Stimulated activated CD8-positive, alpha-beta memory T cell treated with anti-CD3 and anti-CD28 coated beads, Interleukin-4, amount 100 ng/mL, for 24 hours (primary cell): ENCODE results near the gene NFKBIB.
"Not testable (repeated sequence)": the region's sequence is repeated elsewhere in the genome, so short reads cannot be mapped to it uniquely, and the experiment has no call there.

Experiments
- DNase-seq: peaks from one replicate; pipeline ENCODE4 v3.0.0-alpha.2; 2020; ENCODE audit warnings: low read depth

The NFKBIB gene

DNA sequence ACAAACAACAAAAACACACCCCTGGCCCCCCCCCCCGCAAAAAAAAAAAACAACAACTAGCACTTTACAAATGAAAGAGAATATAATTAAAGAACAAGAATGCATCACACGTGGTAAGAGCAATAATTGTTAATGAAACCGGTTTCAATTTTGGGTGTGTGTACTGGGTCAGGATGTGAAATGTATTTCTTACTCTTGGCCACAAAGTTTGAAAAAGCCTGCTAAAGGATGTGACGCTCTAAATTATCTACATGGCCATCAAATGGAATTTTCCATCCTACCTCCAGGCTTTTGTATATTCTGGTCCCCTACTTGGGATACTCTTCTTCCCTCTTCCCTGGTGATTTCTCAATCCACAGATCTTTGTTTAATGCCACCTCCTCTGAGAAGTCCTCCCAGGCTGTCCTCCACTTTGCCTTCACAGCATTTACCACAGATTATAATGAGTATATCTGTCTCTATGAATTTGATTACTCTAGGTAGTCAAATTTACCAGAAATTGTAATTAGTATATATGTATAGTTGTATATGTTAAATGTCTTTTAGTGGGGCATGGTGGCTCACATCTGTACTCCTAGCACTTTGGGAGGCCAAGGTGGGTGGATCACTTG lies 28.7 kb downstream of the NFKBIB start:
- no peak for DNase-seq

- peak; percentile 80 for DNase-seq
These were observed 30.4 kb downstream of the NFKBIB start, which contains the start of gene SARS2 for GRCh38 chr19:38929929-38930775. Gene SARS2, minus strand, starts transcription at chr19:38930763. Its CDS starts 27 bp downstream, at chr19:38930736.

- DNase-seq, result peak; percentile 94
These were observed 31.2 kb downstream of the NFKBIB start, which contains the start of gene MRPS12 for GRCh38 chr19:38930776-38931520. Gene MRPS12, plus strand, starts transcription at chr19:38930944. Its CDS starts 351 bp downstream, at chr19:38931295.

GRCh38 chr19:38931521-38931793 lies 31.7 kb downstream of the NFKBIB start:
- DNase-seq, result no peak

DNA sequence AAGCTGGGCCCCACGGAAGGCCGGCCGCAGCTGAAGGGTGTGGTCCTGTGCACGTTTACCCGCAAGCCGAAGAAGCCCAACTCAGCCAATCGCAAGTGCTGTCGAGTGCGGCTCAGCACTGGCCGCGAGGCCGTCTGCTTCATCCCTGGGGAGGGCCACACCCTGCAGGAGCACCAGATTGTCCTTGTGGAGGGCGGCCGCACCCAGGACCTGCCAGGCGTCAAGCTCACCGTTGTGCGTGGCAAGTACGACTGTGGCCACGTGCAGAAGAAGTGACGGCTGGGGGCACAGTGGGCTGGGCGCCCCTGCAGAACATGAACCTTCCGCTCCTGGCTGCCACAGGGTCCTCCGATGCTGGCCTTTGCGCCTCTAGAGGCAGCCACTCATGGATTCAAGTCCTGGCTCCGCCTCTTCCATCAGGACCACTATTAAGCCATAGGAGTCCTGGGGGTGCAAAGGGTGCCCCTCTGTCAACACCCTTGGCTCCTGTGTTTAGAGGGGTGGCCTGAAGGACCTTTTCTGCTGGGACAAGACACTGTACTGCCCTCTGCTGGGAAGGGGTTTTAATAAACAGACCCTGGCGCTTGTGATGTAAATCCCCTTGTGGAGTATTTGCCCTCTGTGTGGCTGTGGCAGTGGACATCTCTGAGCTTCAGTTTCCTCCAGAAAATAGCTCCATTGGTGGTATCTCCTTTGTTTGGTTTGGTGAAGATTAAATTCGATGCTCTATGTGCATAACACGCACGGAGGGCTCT lies 32.8 kb downstream of the NFKBIB start:
- DNase-seq, result no peak

GRCh38 chr19:38933544-38933943 lies 33.8 kb downstream of the NFKBIB start:
- DNase-seq, result no peak

DNA sequence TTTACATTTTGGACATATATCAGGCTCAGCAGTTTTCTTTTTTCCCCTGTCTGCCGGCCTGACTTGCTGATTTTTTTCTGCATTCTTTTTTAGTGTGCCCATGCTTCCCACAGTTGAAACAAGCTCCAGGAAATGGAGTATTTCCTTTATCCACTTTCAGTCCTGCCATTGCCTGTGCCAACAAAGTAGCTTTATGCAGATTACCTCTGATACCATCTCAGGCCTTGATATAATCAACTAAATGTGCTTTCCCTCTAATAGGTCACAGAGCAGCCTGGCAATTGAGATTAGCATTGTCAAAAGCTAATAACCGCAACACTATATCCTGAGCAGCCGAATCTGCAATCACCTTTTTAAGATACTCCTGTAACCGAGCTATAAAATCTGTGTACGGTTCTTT lies 40.2 kb downstream of the NFKBIB start:
- DNase-seq, result no peak

DNA sequence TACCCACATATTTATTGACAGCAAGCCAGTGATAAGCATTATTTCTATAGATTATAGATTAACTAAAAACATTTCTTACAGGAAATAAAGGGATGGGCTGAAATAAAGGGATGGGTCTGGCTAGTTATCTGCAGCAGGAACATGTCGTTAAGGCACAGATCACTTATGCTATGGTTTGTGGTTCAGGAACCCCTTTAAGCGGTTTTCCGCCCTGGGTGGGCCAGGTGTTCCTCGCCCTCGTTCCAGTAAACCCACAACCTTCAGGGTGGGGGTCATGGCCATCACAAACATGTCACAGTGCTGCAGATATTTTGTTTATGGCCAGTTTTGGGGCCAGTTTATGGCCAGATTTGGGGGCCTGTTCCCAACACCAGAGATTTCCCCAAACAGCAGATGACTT lies 41.7 kb downstream of the NFKBIB start:
- DNase-seq, result not testable (repeated sequence)

- no peak for DNase-seq
These were observed 42.2 kb downstream of the NFKBIB start for GRCh38 chr19:38941979-38942378.

GRCh38 chr19:38942471-38943181 lies 42.9 kb downstream of the NFKBIB start:
- DNase-seq, result no peak

- no peak for DNase-seq
These were observed 45.3 kb downstream of the NFKBIB start for GRCh38 chr19:38944981-38945506.

GRCh38 chr19:38945562-38946228 lies 45.9 kb downstream of the NFKBIB start:
- no peak for DNase-seq

DNA sequence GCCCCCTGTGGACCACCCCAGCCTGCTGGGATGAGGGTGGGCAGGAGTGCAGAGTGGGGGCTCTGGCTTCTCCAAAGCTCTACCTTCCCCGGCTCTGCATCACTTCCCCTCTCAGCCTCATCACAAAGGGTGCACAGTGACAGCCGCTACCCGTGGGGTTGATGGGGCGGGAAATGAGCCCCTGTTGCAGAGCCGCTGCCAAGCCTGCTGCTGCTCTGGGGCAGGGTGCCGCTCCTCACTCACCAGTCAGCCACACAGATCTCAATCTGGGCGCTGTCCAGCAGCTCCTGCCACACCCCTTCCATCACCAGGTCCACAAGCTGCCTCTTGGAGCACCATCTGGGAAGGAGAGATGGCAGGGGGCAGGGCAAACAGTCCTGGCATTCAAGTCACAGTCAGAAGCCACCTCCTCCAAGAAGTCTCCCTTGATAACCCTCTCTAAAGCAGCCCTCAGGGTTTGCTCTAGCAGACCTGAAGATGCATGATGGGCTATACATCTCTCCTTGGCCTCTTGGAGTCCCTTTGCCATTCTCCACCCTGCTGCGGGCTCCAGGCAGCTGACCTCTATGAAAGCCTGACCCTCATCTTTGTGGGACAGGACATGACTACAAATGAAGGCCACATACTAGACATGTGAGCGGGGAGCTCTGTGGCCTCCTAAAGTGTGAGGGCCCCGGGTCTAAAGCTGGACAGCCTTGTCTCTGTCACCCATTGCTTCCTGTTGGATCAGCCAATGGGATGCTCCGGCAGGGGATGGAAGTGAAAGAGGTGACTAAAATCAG lies 46.7 kb downstream of the NFKBIB start:
- no peak for DNase-seq

DNA sequence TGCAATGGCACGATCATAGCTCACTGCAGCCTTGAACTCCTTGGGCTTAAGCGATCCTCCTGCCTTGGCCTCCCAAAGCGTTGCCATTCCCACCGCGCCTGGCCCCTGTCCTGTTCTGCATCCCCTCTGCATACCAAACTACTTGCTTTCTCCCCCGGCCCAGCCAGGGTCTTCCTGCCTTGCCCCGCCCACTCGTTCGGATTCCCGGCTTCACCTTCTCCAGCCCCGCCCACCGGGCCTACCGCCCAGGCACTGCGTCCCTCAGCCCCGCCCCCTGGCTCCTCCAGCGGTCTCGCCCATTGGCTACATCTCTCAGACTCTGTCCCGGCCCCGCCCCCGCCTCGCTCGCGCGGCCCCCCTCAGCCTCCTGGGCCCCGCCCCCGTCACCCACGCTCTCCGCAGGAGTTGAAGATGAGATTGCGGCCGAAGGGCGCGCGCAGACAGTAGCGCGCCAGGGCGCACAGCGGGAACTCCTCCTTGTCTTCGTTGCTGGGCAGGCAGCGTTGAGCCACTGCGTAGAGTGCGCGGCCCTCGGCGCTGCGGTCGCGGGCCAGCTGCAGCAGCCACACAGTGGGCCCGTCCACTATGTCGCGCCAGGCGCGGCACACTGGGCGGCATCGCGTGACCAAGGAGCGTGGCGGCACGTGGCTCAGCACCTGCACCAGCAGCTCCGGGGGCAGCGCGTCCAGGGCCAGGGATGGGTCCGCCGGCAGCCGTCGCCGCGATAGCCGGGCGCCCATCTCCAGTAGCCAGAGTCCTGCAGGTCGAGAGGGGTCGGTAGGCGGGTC lies 50.0 kb downstream of the NFKBIB start:
- peak; percentile 79 for DNase-seq

DNA sequence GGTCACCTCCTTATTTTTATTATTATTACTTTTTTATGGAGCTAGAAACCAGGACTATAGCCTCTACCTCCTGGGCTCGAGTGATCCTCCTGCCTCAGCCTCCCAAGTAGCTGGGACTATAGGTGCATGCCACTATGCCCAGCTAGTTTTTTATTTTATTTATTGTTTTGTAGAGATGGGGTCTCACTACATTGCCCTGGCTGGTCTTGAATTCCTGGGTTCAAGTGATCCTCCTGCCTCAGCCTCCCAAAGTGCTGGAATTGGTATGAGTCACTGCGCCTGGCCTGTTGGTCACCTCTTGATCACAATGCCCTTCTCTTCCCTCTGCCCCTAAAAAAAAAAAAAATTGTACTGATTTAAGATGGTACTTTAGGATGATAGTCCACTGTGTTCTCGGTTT lies 51.4 kb downstream of the NFKBIB start:
- DNase-seq, result no peak

DNA sequence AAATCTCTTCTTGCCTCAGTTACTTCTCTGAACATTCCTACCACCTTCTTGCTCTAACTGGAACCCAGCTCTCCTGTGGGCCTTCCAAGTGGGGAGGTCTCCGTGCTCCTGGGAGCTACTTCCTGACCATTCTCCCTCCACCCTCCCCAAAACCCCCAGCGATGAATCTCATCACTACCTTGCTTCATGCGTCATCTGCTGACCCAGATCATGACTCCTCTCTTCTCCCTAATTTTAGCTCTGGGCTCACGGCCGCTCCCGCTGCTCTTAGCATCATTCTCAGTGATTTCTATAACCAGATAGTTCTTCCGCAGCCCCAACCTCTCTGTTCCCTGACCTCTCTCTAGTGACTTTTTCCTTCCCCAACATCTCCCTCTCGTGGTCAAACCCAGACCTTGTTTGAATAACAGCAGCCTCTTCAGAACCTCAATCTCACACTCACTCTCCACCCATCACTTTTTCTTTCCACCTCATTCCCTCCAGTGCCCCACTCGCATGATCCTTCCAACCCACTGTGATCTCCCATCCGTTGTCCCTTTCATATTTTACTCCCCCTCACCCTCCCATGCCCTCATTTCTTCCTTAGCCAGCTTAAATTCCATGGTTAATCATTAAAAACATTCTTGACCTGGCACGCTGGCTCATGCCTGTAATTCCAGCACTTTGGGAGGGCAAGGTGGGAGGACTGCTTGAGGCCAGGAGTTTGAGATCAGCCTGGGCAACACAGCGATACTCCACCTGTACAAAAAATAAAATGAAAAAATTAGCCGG lies 52.8 kb downstream of the NFKBIB start:
- DNase-seq, result no peak

DNA sequence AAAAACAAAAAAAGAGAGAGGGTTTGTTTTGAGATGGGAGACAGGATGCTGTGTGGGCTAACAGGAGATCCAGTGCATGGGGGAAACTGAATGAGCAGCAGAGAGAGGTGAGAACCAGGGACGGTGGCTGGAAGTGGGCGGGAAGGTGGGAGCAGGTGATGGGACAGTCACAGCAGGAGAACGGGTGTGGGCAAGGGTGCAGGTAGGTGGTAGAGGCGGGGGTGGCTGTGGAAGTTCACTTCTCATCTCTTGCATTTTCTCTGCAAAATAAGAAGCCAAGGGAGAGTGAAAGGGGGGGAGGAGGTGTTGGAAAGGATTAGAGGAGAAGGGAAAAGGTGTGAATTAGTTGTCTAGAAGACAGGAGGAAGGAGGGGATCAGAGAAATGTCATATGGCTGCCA lies 53.9 kb downstream of the NFKBIB start:
- no peak for DNase-seq

DNA sequence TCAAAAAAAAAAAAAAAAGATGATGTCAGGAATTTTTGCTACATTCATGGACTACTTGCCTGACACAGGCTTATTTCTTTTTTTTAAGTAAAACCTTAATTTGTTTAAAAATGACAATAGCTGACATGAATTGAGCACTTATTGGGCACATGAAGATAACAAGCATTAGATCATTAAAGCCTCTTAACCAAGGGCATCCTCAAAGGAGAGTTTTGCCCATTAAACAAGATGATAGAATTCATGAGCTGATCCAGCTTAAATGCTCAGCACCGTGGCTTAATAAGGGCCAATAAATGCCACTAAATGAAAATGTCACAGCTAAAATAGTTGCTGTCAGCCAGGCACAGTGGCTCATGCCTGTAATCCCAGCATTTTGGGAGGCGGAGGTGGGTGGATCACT lies 56.5 kb downstream of the NFKBIB start:
- no peak for DNase-seq
